NOMO-1 treated with DMSO at 0.1 percent for 48 hours (cell line): ENCODE measurements around the gene EFCAB8.

Experiments used
- DNase-seq: peaks from one replicate; lab custom pipeline; 2025; ENCODE audit not compliant: unreplicated experiment; lab: John Stamatoyannopoulos, UW

Gene EFCAB8

GRCh38 chr20:32858701-32859372, at the start of gene EFCAB8:
EFCAB8 (plus strand) TSS chr20:32858923; CDS start chr20:32863793, 4,870 bp downstream.
- no peak for DNase-seq

GRCh38 chr20:32809907-32810306, 48.8 kb upstream of the EFCAB8 start:
- no peak for DNase-seq

GRCh38 chr20:32810941-32811340, 47.8 kb upstream of the EFCAB8 start:
- no peak for DNase-seq

- DNase-seq, result no peak
These were observed 46.8 kb upstream of the EFCAB8 start for GRCh38 chr20:32811886-32812285.

- peak; percentile 61 for DNase-seq
These were observed 38.6 kb upstream of the EFCAB8 start for GRCh38 chr20:32819992-32820697.

GRCh38 chr20:32820698-32821377, 37.9 kb upstream of the EFCAB8 start:
- DNase-seq, result no peak

GRCh38 chr20:32822225-32822624, 36.5 kb upstream of the EFCAB8 start:
- no peak for DNase-seq

GRCh38 chr20:32823078-32823477, 35.6 kb upstream of the EFCAB8 start:
- DNase-seq, result peak; percentile 39

GRCh38 chr20:32823737-32824588, 34.8 kb upstream of the EFCAB8 start:
- DNase-seq, result no peak

- no peak for DNase-seq
These were observed 30.6 kb upstream of the EFCAB8 start for GRCh38 chr20:32828029-32828680.

- DNase-seq, result no peak
These were observed 29.3 kb upstream of the EFCAB8 start for GRCh38 chr20:32829311-32830005.

- peak; percentile 87 for DNase-seq
These were observed 28.3 kb upstream of the EFCAB8 start for GRCh38 chr20:32830437-32830836.

- DNase-seq, result no peak
These were observed 26.7 kb upstream of the EFCAB8 start for GRCh38 chr20:32831982-32832381.

GRCh38 chr20:32832664-32833063, 26.1 kb upstream of the EFCAB8 start:
- no peak for DNase-seq

GRCh38 chr20:32834972-32835371, 23.8 kb upstream of the EFCAB8 start:
- DNase-seq, result no peak

- DNase-seq, result no peak
These were observed 21.6 kb upstream of the EFCAB8 start for GRCh38 chr20:32837157-32837556.

GRCh38 chr20:32839227-32839981, 19.3 kb upstream of the EFCAB8 start:
- DNase-seq, result no peak

GRCh38 chr20:32839982-32840285, 18.8 kb upstream of the EFCAB8 start:
- no peak for DNase-seq

- no peak for DNase-seq
These were observed 17.5 kb upstream of the EFCAB8 start for GRCh38 chr20:32841174-32841573.

- DNase-seq, result no peak
These were observed 17.1 kb upstream of the EFCAB8 start for GRCh38 chr20:32841632-32842031.
